Esophagus mucosa (tissue), 1 donor: ENCODE results near the gene FUT7. TPM values are rescaled to one million over a fixed set of nuclear protein-coding genes. Genes with fewer than 3 reads are reported as not detected.
A peak's percentile ranks its signal among the peaks of the same experiment; 100 is the strongest.

Experiments
- ATAC-seq: fragments of 200-7000 bp; cut with Tn5 transposase; one replicate; pipeline ENCODE4 v1.9.1; 2020
- total RNA-seq: library from RNA; stranded (reverse); gene quantifications from one replicate; pipeline ENCODE4 v1.2.4, GENCODE V29; 2023
- donor health status: DM: yes; HTN: yes; CAD: no.

The FUT7 gene
- total RNA-seq, 1 donor from 2014 or later = 0.12 TPM

DNA sequence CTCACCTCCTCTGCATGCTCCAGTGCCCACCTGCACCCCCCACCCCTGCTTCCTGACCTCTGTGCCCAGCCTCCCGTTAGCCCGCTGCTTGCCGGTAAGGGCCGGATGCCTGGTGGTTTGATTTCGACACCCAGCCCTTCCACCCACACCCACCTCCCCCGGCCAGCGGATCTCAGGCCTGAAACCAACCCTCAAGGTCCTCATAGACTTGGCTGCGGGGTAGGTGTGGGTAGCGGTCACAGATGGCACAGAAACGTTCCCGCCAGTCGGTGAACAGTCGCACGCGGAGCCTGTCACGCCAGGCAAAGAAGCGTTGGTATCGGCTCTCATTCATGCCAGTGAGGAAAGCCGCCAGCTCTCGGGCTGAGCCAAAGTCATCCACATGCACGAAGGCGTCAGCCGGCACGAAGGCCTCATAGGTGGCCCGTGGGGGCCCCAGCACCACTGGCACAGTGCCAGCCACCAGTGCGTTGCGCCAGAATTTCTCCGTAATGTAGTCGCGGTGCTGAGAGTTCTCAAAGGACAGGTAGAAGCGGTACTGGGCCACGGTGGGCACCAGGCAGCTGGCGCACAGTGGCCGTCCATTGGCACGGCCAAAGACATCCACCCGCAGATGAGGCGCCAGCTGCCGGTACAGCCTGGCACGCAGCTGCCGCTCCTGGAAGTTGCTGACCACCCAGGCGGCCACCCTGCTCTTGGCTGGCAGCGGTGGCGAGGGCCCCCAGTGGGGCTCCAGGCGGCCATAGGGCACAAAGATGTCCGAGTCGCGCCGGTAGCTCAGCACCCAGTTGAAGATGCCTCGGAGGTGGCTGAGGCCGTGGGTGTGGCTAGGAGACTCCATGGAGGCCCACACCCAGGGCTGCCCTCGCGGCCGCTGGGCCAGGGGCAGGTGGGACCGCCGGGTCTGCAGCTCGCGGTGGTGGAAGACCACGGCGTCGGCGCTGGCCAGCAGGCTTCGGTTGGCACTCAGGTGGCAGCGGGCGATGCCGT lies 1.1 kb downstream of the FUT7 start:
- no peak for ATAC-seq

DNA sequence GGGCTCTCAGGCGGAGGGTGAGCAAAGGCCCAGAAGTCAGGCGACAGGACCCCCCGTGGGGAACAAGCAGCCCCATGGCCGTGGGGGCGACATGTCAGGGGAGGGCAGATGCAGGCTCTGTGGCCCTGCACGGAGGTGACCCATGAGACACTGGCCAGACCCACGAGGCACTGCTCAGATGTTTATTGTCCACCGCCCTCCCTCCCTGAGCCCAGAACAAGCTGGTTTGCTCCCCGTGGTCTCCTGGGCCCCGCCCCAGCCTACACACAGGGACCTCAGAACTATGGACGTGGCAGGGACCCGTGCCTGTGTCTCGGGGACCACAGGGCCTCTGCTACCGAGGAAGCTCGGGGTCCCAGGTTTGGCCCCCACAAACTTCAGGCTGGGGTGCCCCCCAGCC lies 1.9 kb downstream of the FUT7 start:
- ATAC-seq = no peak

DNA sequence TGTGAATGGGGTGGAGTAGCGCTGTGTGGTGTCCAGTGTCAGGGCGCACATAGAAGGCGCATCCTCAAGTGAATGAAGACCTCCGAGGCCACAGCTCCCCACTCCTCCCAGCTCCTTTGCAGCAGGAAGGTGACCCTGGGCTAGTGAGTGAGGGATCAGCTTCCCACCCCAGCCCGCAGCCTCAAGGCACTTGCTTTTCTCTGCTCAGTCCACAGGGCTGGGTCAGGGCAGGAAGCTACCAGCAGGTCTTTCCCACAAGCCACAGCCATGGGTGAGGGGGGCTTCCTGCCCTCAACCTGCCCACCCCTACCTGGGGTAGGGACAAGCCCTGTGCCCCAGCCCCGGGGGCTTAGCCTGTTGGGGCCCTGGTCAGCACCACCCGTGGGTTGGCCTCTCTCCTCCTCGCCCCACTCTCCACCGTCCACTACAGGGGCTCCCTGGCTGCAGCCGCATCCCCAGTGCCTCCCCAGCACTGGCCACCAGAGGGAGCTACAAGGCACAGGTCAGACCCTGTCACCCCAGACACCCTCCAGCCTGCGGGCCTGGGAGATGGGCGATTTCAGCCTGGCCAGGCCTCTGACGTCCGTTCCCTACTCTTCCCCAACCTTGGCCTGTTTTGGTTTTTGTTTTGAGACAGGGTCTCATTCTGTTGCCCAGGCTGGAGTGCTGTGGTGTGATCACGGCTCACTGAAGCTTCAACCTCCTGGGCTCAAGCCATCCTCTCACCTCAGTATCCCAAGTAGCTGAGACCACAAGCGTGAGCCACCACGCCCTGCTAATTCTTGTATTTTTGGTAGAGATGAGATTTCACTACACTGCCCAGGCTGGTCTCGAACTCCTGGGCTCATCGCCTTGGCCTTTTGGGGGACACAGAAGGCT lies 2.6 kb downstream of the FUT7 start:
- ATAC-seq = peak; percentile 47

DNA sequence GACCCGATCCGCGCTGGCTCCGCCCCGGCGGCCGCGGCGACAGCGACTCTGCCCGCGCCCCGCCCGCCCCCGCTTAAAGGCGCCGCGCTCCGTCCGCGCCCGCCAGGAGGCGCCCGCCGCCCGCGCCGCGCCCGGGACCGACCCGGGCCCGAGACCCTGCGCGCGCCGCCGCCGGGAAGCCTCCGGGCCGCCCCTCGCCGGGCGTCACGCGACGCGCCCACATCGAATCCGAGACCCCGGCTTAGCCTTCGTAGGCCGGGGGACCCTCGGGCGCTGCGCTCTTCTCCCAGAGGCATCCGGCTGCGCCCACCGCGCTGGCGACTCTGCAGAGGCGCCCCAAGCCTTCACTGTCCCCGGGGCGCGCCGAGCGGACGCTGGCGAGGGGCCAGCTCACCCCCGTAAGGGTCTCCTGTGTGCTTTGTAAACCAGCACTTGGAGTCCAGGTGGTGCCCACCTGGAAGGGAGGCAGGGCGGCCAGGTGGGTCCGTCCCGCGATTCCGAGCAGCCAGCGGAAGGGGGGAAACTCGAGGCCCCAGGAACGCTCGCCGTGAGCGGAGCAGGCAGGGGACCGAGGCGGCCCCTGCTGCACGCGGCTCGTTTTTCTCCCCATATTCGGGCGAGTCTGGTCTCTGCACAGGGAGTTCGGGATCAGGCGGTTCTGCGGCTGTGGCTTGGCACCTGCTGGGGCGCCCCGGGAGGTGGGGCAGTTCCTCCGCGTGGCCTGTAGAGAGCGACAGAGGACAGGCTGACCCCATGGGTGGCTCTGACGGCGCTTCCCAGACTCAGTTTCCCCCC lies 3.4 kb downstream of the FUT7 start:
- peak; percentile 45 for ATAC-seq

DNA sequence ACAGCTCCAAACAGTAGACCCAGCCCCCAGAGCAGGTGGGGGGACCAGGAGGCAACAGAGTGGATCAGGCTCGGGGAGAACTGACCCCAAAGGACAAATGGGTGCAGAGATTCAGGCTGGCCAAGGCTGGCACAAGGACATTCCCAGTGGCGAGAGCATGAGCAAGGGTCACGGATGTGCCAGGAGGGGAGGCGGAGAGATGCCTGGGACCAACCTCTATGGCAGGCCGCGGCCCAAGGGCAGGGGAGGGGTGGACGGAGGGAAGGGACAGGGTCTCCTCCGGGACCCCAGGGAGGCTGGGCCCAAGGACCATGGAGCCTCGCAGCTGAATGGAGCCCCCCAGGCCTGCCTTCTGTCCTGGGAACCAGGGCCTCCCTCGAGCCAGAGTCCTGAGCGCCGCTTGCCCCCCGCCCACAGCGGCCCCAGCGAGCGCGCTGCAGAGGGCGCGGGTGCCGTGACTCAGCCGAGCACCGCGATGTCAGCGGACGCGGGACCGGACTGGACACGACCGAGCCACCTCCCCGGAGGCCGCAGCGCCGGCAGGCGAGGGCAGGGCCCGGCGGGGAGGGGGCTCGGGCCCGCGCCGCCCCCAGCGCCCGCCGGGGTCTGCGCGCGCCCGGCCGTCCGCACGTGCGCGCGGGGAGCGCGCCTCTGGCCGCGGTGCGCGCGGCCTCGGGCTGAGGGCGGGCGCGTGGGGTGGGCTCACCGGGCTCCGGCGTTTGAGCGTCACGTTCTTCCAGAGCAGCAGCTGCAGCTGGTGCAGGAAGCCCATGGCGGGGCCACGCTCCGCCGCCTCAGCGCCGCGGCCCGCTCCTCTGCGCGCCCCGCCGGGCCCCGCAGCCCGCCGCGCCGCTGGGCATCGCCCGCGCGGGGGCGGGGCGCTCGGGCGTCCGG lies 4.3 kb downstream of the FUT7 start, which contains the start of gene ABCA2:
TSS of gene ABCA2 (minus strand) at position 869 of the 894 bp plus-strand sequence. CDS start at position 772, 97 bp downstream.
- ATAC-seq = no peak

DNA sequence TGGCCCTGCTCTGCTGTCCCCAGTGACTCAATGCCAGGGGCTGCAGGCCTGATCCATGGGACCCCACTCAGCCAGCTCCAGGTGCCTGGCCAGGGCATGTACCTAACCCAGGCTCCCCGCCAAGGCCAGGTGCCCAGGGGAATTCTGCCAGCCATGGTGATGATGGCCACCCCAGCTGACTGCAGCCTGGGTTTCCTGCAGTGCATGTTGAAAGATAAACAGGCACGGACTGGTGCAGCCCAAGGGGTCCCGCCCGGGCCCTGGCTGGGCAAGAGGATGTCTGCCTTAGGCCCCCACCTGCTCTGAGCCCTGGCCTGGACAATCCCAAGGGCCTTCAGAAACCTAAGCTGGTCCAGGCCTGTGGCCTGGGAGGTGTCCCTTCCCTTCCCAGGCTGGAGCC lies 5.1 kb downstream of the FUT7 start:
- no peak for ATAC-seq

DNA sequence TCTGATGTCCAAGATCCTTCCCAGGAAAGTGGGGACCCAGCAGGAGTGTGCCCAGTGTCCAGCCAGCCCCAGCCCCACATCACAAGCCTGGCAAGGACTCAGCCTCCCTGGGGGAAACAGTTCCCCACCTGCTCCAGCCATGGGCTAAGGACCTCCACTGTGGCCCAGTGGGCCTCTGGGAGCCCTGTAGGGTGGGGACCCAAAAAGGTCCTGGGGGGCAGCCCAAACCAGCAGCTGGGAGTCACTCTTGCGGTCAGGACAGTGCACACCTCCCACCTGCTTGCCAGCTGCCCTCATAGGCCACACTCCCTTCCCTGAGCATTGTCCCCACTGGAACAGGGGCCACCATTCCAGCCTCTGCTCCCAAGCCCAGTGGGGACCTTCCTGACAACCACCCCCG lies 5.5 kb downstream of the FUT7 start:
- ATAC-seq = no peak

DNA sequence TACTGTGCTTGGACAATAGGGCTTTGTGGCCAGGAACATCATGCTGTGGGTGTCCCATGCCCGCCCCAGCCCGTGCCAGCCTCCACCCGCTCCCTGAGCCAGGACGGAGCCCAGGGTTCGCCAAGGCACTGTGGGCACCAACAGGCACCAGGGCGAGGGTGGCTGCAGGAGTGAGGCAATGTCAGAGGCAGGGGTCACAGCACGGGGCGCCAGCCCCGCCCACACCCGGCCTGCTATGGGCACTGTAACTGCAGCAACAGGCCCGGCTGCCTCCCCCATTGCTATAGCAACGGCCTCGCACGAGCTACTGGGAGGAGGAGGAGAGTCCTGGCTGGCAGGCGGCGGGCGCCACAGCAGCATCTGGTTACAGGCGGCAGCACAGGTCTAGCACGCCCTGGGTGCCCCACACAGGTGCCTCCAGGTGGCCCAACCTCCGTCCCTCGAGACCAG lies 6.3 kb downstream of the FUT7 start:
- peak; percentile 47 for ATAC-seq

DNA sequence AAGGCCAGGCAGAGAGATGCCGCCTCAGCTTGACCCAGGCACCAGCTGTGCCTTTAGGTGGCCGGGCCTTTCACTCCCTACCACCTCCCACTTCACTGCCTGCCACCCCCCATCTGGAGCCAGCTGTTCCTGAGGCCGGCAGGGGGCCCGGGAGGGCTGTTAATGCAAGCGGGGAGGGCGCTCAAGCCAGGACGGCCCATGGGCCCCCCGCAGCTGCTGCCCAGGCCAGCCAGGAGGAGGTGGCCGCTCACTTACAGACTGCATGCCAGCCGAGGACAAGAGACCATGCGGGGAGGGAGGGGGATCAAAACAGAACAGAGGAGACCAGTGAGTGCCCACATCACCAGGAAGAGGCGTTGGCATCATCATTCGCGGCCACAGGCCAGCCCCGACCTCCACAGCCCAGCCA lies 8.3 kb downstream of the FUT7 start:
- no peak for ATAC-seq

DNA sequence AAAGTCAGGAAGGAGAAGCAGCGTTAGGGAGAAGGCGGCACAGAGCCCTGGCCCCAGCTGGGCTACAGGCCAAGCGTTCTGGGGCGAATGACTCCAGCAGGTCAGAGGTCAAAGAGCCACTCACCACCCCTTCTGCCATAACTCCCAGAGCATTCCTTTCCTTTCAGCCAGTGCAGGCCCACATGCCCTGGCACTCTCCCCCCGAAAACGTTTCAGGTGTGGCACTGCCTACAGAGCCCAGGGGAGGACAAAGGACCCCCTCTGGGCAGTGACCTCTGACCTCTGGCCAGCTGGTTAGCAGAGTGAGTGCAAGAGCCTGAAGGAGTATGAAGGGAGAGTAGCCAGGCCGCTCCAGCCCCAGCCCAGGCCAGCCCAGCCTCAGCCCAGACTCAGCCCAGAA lies 8.7 kb downstream of the FUT7 start:
- ATAC-seq = no peak

DNA sequence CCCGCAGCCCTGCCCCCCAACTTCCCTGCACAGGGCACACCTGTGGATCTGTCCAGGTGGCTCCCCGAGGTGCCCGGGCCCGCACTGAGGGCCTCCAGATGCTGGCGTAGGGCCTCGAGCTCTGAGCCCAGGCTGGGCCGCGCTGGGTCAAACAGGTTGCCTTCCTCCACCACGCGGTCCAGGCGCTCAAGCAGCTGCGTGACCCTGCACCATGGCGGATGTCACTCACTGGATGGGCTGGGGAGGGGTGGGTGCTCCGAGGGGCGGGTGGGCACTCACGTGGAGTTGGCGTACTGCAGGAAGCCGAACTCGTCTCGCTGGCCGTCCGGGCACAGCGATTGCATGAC lies 9.3 kb downstream of the FUT7 start:
- no peak for ATAC-seq

DNA sequence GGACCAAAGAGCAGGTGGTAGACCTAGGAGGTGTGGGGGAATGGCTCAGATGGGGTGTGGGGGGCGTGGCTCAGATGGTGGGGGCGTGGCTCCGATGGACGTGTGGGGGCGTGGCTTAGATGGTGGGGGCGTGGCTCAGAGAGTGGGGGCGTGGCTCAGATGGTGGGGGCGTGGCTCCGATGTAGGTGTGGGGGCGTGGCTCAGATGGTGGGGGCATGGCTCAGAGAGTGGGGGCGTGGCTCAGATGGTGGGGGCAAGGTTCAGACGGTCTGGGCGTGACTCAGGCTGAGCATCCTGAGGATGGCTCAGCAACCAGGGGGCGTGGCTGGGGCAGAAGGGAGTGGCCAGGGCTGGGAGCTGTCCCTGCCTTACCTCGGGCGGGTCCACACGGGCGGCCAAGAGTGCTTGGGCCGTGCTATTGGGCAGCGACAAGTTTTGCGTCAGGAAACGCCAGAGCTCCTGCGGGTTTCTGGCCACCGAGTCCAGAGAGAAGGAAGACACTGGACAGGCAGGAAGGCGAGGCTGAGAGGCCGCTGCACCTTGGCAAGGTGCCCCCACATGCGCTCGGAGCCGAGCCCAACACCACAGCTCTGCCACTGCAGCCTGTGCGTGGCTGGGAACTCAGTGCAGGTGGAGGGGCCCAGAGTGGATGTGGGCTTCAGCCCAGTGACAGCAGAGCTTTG lies 9.8 kb downstream of the FUT7 start:
- ATAC-seq = peak; percentile 84

DNA sequence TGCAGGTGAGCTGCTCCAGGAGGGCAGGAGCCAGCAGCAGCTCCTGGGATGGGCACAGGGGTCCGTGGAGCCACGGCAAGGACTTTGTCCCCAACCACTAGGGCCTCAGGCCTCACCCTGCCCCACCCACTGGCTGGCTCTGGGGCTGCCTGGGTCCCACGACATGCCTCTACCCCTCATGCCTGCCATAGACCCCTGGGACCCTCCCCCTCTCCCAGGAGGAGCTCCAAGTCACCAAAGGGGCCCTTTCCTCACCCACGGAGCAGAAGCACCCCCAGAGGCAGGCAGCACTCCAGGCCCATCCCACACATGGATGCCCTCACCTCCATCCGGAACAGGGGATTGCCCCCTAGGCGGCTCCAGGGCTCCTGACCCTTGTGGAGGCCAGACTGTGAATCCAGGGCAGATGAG lies 10.3 kb downstream of the FUT7 start:
- no peak for ATAC-seq

DNA sequence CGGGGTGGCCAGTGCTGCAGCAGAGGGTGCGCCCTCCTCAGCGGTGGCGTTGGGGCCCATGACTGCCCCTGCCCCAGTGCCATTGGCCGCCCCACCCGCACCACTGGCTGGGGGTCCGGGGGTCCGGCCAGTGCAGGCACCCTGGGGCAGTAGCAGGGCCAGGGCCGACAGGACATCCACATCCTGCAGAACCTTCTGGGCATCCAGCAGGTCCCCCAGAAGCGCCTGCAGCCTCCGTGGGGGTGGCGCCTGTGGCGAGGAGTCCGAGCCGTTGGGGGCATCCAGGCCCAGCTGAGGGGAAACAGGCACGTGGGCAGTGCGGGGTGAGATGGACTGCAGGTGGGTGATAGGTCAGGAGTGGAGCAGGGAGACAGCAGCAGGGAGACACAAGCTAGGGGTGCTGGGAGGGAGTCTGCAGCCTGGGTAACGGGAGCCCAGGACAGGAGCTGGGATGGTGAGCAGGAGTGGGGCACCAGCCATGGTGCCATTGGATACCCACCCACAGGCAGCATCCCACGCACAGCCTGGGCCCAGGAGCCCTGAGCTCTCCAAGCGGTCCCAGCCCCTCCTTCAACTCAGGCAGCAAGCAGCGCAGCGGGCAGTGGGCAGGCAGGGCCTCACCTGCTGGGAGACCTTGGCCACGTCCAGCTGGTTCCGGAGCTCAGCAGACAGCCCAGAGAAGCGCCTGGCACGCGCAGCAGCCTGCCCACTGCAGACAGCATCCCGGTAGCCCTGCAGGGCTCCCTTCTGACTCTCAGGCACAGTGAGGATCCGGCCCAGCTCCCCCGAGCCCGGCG lies 10.9 kb downstream of the FUT7 start:
- no peak for ATAC-seq

DNA sequence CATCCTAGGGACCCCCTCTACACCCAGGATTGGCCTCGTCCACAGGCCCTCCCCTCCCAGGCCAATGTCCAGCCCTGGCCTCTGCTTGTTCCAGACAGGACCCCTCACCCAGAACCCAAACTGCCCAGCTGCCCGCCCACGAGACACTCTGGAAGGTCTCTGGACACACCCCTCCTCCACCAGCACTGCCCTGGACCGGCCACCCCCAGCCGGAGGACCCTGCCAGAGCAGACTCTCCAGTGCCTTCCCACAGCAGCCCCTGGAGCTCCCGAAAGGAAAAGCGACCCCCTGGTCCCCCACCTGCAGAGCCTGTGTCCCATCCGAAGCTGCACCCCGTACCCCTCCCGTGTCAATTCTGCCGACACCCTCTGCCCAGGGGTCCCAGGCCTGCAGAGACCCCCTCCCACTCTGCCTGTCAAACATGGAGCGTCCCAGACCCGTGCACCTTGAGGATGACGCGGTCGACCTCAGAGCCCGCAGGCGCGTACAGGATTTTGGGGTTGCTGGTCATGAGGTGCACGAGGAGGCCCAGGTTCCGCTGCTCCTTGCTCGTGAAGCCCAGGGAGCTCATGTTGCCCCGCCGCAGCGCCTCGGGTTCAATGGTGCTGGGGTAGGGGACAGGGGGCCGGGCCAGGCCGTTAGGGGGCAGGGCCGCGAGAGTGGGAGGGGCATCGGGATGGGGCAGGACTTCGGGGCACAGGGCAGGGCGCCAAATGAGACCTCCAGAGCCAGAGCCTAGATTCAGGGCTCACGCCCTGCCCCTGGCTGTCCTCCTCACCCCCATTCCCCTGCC lies 11.8 kb downstream of the FUT7 start:
- ATAC-seq = no peak

DNA sequence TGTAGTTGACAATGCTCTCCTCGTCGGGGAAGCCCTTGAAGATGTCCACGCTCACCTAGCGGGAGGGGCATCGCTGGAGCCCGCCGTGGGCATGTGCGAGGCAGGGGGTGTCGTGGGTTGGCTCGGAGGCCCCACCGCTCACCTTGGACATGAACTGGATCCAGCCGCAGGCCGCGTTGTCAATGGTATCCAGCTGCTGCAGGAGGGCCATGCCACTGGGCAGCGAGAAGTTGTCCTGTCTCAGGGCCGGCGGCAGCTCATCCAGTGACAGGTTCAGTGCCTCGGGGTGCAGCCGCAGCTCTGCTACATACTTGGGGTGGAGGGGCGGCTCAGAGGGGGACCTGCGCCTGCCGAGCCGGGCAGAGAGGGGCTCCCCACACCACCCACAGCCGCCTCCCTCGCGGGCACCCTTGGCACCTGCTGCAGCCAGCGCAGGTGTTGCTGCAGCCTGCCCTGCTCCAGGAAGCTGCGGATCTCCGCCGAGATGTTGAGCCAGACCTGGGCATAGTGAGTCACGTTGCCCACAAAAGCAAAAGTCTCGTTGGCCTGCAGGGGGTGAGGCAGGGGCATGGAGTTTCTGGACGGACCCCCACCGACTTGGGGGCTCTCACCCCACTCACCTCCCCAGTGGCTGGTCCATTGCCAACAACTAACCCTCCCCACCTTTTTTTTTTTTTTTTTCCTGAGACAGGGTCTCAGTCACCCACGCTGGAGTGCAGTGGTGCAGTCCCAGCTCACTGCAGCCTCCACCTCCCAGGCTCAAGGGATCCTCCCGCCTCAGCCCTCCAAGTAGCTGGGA lies 12.9 kb downstream of the FUT7 start:
- peak; percentile 17 for ATAC-seq

DNA sequence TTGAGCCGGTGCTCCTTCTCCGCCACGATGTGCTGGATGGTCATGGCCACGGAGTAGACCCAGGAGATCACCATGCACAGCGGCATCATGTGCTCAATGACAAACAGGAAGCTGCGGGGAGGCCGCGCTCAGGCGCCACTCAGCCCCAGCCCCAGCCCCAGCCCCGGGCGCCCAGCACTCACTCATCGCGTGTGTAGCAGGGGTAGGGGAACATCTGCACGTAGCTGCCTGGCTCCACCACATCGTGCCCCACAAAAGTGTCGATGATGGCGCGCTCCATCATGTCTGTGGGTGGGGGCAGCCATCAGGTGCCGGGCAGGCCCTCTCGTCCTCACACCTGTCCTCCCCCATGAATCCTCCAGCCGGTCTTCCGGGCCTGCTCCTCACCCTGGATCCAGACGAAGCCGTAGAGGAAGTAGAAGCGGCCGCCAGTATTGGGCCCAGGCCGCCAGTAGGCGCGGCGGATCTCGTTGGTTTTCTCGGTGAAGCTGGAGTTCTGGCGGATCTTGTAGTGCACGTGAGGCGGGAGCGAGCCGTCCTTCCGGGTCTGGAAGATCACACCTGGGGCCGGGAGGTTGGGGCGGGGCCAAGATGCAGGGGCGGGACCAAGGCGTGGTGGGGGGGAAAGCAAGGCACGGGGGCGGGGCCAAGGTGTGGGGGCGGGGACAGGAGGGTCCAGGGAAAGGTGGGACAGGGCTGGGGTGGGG lies 13.9 kb downstream of the FUT7 start:
- no peak for ATAC-seq

DNA sequence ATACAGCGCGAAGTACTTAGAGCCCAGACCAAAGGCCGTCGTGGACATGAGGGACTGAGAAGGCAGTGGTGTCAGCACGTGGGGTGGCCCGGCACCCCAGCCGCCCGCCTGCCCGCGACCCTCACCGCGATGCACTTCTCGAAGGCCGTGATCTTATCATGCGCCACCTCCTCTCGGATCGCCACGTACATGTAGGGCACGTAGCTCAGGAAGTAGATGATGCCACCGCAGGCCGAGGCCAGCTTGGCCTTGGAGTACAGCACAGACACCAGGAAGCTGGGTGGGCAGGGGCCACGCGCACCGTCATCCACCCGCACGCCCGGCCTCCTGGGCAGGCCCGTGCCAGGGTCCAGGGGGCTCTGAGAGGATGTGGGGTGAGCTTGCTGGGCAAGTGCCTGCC lies 14.8 kb downstream of the FUT7 start:
- ATAC-seq = no peak
